Liver (tissue), 9 donors: ENCODE data around the gene UBL4A. TPM values are rescaled to one million over a fixed set of nuclear protein-coding genes. Genes with fewer than 3 reads are reported as not detected.

Experiments
- DNase-seq: peaks from one replicate; pipeline ENCODE4 v3.0.0-alpha.2; 2017; ENCODE audit warnings: low spot score
- H3K27ac ChIP-seq, 2 donors: one replicate each; pipeline ENCODE4 v1.7.0; 2013; ENCODE audit warnings: inconsistent platforms in 2 of 2, low read length in 2 of 2, control low read depth in 1 of 2, low read depth in 1 of 2, mild to moderate bottlenecking in 1 of 2
- H3K27me3 ChIP-seq, 4 donors: one replicate each; pipeline versions ENCODE4 v1.6.1 to v1.7.0; 2013; ENCODE audit warnings: low read length in 3 of 4, inconsistent platforms in 1 of 4, mild to moderate bottlenecking in 1 of 4, moderate library complexity in 1 of 4; ENCODE audit not compliant: control insufficient read depth in 4 of 4, insufficient read depth in 4 of 4
- H3K36me3 ChIP-seq, 4 donors: one replicate each; pipeline versions ENCODE4 v1.6.1 to v1.7.0; 2013; ENCODE audit warnings: low read length in 3 of 4, mild to moderate bottlenecking in 3 of 4, low read depth in 1 of 4, moderate library complexity in 1 of 4; ENCODE audit not compliant: control insufficient read depth in 4 of 4, insufficient read depth in 3 of 4
- H3K4me1 ChIP-seq, 4 donors: one replicate each; pipeline versions ENCODE4 v1.6.1 to v1.7.0; 2013; ENCODE audit warnings: low read length in 3 of 4, mild to moderate bottlenecking in 3 of 4, moderate library complexity in 1 of 4; ENCODE audit not compliant: control insufficient read depth in 4 of 4, insufficient read depth in 4 of 4
- H3K4me3 ChIP-seq, 3 donors: one replicate each; pipeline versions ENCODE4 v1.6.1 to v1.7.0; 2013; ENCODE audit warnings: low read length in 3 of 3, control low read depth in 1 of 3, low read depth in 1 of 3, mild to moderate bottlenecking in 1 of 3
- H3K9ac ChIP-seq, 2 donors: one replicate each; pipeline ENCODE4 v1.7.0; 2013; ENCODE audit warnings: low read length in 2 of 2, mild to moderate bottlenecking in 2 of 2, moderate library complexity in 2 of 2, control low read depth in 1 of 2, low read depth in 1 of 2
- H3K9me3 ChIP-seq, 4 donors: one replicate each; pipeline versions ENCODE4 v1.6.1 to v1.7.0; 2013; ENCODE audit warnings: low read length in 3 of 4; ENCODE audit not compliant: control insufficient read depth in 4 of 4
- ATF3 ChIP-seq: IDR thresholded peaks from 2 replicates; pipeline ENCODE4 v1.6.1; 2016; ENCODE audit warnings: antibody characterized with exemption
- CTCF ChIP-seq: fragments of 150-350 bp; IDR thresholded peaks from 2 replicates; pipeline ENCODE4 v1.5.1; 2017; ENCODE audit warnings: improper control_type of control experiment, low read depth, low read length; ENCODE audit not compliant: missing input control
- EGR1 ChIP-seq, 2 donors: IDR thresholded peaks; 2 replicates each; pipeline ENCODE4 v1.6.1; 2016 to 2018; ENCODE audit warnings: antibody characterized with exemption in 2 of 2, low read depth in 2 of 2
- FOXA2 ChIP-seq: IDR thresholded peaks from 2 replicates; pipeline ENCODE4 v1.6.1; 2016; ENCODE audit warnings: antibody characterized with exemption
- GABPA ChIP-seq, 2 donors: IDR thresholded peaks in 1 of 2; conservative IDR thresholded peaks in 1 of 2; 2 replicates each; pipeline ENCODE4 v1.6.1; 2016; ENCODE audit warnings: antibody characterized with exemption in 2 of 2, mild to moderate bottlenecking in 1 of 2, moderate library complexity in 1 of 2
- HNF4A ChIP-seq, 2 donors: conservative IDR thresholded peaks; 2 replicates each; pipeline ENCODE4 v1.6.1; 2016; ENCODE audit warnings: antibody characterized with exemption in 2 of 2, mild to moderate bottlenecking in 2 of 2
- HNF4G ChIP-seq: IDR thresholded peaks from 2 replicates; pipeline ENCODE4 v1.6.1; 2016; ENCODE audit warnings: antibody characterized with exemption
- MAX ChIP-seq: IDR thresholded peaks from 2 replicates; pipeline ENCODE4 v1.6.1; 2016; ENCODE audit warnings: antibody characterized with exemption
- NR2F2 ChIP-seq: IDR thresholded peaks from 2 replicates; pipeline ENCODE4 v1.6.1; 2016; ENCODE audit warnings: antibody characterized with exemption
- RAD21 ChIP-seq, 2 donors: IDR thresholded peaks; 2 replicates each; pipeline ENCODE4 v1.6.1; 2016; ENCODE audit warnings: antibody characterized with exemption in 2 of 2, mild to moderate bottlenecking in 2 of 2
- REST ChIP-seq: IDR thresholded peaks from 2 replicates; pipeline ENCODE4 v1.6.1; 2016; ENCODE audit warnings: antibody characterized with exemption, mild to moderate bottlenecking
- RXRA ChIP-seq, 2 donors: IDR thresholded peaks; 2 replicates each; pipeline ENCODE4 v1.6.1; 2017 to 2018; ENCODE audit warnings: antibody characterized with exemption in 2 of 2, mild to moderate bottlenecking in 1 of 2
- SP1 ChIP-seq: IDR thresholded peaks from 2 replicates; pipeline ENCODE4 v1.6.1; 2018; ENCODE audit warnings: antibody characterized with exemption, mild to moderate bottlenecking
- TAF1 ChIP-seq: conservative IDR thresholded peaks from 2 replicates; pipeline ENCODE4 v1.6.1; 2016; ENCODE audit warnings: antibody characterized with exemption, mild to moderate bottlenecking
- YY1 ChIP-seq: IDR thresholded peaks from 2 replicates; pipeline ENCODE4 v1.6.1; 2016; ENCODE audit warnings: antibody characterized with exemption, mild to moderate bottlenecking
- ZBTB33 ChIP-seq: IDR thresholded peaks from 2 replicates; pipeline ENCODE4 v1.6.1; 2016; ENCODE audit warnings: antibody characterized with exemption
- WGBS: extraction: QIAGEN DNeasy Blood & Tissue Kit; methylation state at CpG from one replicate; pipeline ENCODE4 v1.1.7; 2013; 5-methylcytosine and 5-hydroxymethylcytosine counted together
- polyA plus RNA-seq, 2 donors: library from polyadenylated mRNA; stranded (reverse) in 1 of 2; unstranded in 1 of 2; fragments of 200-250 nt in 1 of 2; fragments of >200 nt in 1 of 2; fragmentation: Nextera tagmentation in 1 of 2; extraction: Ambion mirVana in 1 of 2; gene quantifications; one replicate each; pipeline versions ENCODE4 v1.2.1 to v1.2.3, GENCODE V29; 2013 to 2015
- total RNA-seq, 2 donors: library from RNA; depleted of rRNA; stranded (reverse); fragments of >200 nt; gene quantifications; one replicate each; pipeline ENCODE4 v1.2.3, GENCODE V29; 2014
- donor health status: healthy.
- donor health status: healthy.
- donor health status: healthy.
- donor health status: healthy.
- donor health status: healthy.

Gene UBL4A
- total and polyA plus RNA-seq, 4 donors: 13.9 to 22.2 (median 20.8) TPM

GRCh38 chrX:154483325-154483724 is 3.1 kb downstream of the UBL4A start:
- no peak for TF ChIP-seq ZBTB33
- 85% methylated on average over 7 of the region's 7 CpGs for WGBS
- H3K4me3 ChIP-seq: no peak overlapping the region

GRCh38 chrX:154482786-154483185 is 3.6 kb downstream of the UBL4A start:
- no peaks in the 10 kb centered on the region for H3K9me3 ChIP-seq
- H3K9ac ChIP-seq: no peak overlapping the region
- H3K27ac ChIP-seq: no peak overlapping the region
- H3K4me1 ChIP-seq: peaks cover 7 to 32% (median 18%) of the 10 kb centered on the region in 4 donors
- no peaks in the 10 kb centered on the region for H3K27me3 ChIP-seq
- no peak overlapping the region for H3K4me3 ChIP-seq
- TF ChIP-seq YY1 (no peak), FOXA2 (no peak), SP1 (no peak), GABPA (IDR thresholded peaks at IDR 0.05 in 1 of 2, conservative IDR thresholded peaks at IDR 0.05 in 1 of 2) (no peak), HNF4A (conservative IDR thresholded peaks at IDR 0.05) (no peak), ZBTB33 (no peak), RXRA (IDR thresholded peaks at IDR 0.05) (no peak), HNF4G (no peak), REST (no peak), CTCF (no peak), NR2F2 (no peak), TAF1 (no peak), EGR1 (IDR thresholded peaks at IDR 0.05; ENCODE audit: low read depth in 2 of 2) (no peak), RAD21 (IDR thresholded peaks at IDR 0.05) (no peak), MAX (no peak), ATF3 (no peak)
- peaks cover 0 to 6% (median under 1%) of the 10 kb centered on the region in 4 donors for H3K36me3 ChIP-seq
- no peak for DNase-seq
- WGBS: 92% methylated on average over 7 of the region's 7 CpGs

More at GRCh38 chrX:154483325-154483724, 3.1 kb downstream of the UBL4A start:
- no peaks in the 10 kb centered on the region for H3K27me3 ChIP-seq
- no peak for DNase-seq
- peaks cover 0 to 6% (median 2%) of the 10 kb centered on the region in 4 donors for H3K36me3 ChIP-seq
- peaks cover 7 to 30% (median 16%) of the 10 kb centered on the region in 4 donors for H3K4me1 ChIP-seq
- H3K9ac ChIP-seq: no peak overlapping the region
- no peak overlapping the region for H3K27ac ChIP-seq
- H3K9me3 ChIP-seq: no peaks in the 10 kb centered on the region
